ENCODE data around the gene DENND2A.

DNA sequence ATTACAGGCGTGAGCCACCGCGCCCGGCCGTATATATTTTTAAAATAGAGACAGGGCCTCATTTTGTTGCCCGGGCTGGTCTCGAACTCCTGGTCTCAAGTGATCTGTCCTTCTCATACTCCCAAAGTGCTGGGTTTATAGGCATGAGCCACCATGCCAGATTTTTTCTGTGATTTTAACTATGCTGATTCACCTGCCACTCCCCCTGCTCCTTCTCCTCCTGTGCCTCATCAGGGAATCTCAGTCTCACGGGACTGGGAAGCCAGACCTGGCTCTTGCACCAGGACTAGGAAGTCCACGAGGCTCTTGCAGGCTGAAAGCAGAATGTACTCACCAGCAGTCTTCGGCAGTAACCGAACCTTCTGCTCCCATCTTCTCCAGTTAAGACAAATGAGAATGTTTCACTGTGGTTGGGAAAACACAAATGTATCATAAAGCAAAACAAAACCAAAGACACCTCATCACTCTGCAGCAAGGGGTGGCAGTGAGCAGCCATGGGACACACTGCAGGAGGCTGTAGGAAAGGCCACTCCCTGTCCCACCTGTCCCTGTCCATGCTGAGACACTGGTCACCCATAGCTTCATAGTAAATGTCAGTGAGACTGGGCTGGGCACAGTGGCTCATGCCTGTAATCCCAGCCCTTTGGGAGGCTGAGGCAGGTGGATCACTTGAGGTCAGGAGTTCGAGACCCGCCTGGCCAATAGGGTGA lies 82.6 kb downstream of the DENND2A start:
- no peak for TF ChIP-seq POLR2A (IDR thresholded peaks at IDR 0.05)
- TF ChIP-seq, protein P1, sequence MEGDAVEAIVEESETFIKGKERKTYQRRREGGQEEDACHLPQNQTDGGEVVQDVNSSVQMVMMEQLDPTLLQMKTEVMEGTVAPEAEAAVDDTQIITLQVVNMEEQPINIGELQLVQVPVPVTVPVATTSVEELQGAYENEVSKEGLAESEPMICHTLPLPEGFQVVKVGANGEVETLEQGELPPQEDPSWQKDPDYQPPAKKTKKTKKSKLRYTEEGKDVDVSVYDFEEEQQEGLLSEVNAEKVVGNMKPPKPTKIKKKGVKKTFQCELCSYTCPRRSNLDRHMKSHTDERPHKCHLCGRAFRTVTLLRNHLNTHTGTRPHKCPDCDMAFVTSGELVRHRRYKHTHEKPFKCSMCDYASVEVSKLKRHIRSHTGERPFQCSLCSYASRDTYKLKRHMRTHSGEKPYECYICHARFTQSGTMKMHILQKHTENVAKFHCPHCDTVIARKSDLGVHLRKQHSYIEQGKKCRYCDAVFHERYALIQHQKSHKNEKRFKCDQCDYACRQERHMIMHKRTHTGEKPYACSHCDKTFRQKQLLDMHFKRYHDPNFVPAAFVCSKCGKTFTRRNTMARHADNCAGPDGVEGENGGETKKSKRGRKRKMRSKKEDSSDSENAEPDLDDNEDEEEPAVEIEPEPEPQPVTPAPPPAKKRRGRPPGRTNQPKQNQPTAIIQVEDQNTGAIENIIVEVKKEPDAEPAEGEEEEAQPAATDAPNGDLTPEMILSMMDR (IDR thresholded peaks at IDR 0.05): no peak

Data from thyroid gland (tissue), 4 donors.